Skeletal muscle satellite cell (primary cell): ENCODE measurements around the gene WDFY2.
"Not testable (repeated sequence)": the region's sequence is repeated elsewhere in the genome, so short reads cannot be mapped to it uniquely, and the experiment has no call there.

Experiments used
- H3K27me3 ChIP-seq: 2 replicates; pipeline ENCODE4 v1.7.0; 2013; ENCODE audit warnings: low read length; ENCODE audit not compliant: control insufficient read depth, insufficient read depth
- H3K36me3 ChIP-seq: 2 replicates; pipeline ENCODE4 v1.7.0; 2013; ENCODE audit warnings: mild to moderate bottlenecking, control low read depth, low read length; ENCODE audit not compliant: insufficient read depth
- H3K4me1 ChIP-seq: 2 replicates; pipeline ENCODE4 v1.7.0; 2013; ENCODE audit warnings: low read length; ENCODE audit not compliant: control insufficient read depth, insufficient read depth
- H3K4me2 ChIP-seq: 2 replicates; pipeline ENCODE4 v1.7.0; 2013; ENCODE audit warnings: mild to moderate bottlenecking, low read length
- H3K4me3 ChIP-seq: 2 replicates; pipeline ENCODE4 v1.7.0; 2013; ENCODE audit warnings: low read length
- H3K9ac ChIP-seq: 2 replicates; pipeline ENCODE4 v1.7.0; 2013; ENCODE audit warnings: mild to moderate bottlenecking, low read depth, low read length, moderate library complexity
- H3K9me3 ChIP-seq: replicated peaks from 2 replicates; pipeline ENCODE4 v1.7.0; 2013; ENCODE audit warnings: mild to moderate bottlenecking, control low read depth, low read length

The WDFY2 gene

GRCh38 chr13:51638216-51638871 lies 54.1 kb downstream of the WDFY2 start:
- Histone ChIP-seq H3K4me3 (peak overlapping the region; percentile 11), H3K36me3 (no peaks in the 10 kb centered on the region), H3K27me3 (no peaks in the 10 kb centered on the region), H3K9me3 (no peaks in the 10 kb centered on the region), H3K4me2 (peak overlapping the region; percentile 71), H3K4me1 (peaks cover 70% of the 10 kb centered on the region), H3K9ac (peak overlapping the region; percentile 44)

- Histone ChIP-seq H3K27me3 (no peaks in the 10 kb centered on the region), H3K4me3 (peak overlapping the region; percentile 2), H3K9ac (peak overlapping the region; percentile 44), H3K9me3 (no peaks in the 10 kb centered on the region), H3K36me3 (no peaks in the 10 kb centered on the region), H3K4me2 (peak overlapping the region; percentile 71), H3K4me1 (peaks cover 70% of the 10 kb centered on the region)
Measured at GRCh38 chr13:51639171-51639570, 54.9 kb downstream of the WDFY2 start.

GRCh38 chr13:51640696-51641095 lies 56.4 kb downstream of the WDFY2 start:
- H3K9me3 ChIP-seq, H3K9ac ChIP-seq, H3K27me3 ChIP-seq, H3K4me2 ChIP-seq, H3K36me3 ChIP-seq, H3K4me3 ChIP-seq: not testable (repeated sequence)
- H3K4me1 ChIP-seq, result peaks cover 78% of the 10 kb centered on the region

- Histone ChIP-seq H3K4me1 (peaks cover 64% of the 10 kb centered on the region), H3K36me3 (no peaks in the 10 kb centered on the region), H3K4me3 (peak overlapping the region; percentile 50), H3K9me3 (no peaks in the 10 kb centered on the region), H3K4me2 (peak overlapping the region; percentile 75), H3K9ac (peak overlapping the region; percentile 76), H3K27me3 (no peaks in the 10 kb centered on the region)
Measured at GRCh38 chr13:51643105-51643881, 59.0 kb downstream of the WDFY2 start.

GRCh38 chr13:51643882-51644281 lies 59.6 kb downstream of the WDFY2 start:
- Histone ChIP-seq H3K9me3 (no peaks in the 10 kb centered on the region), H3K4me2 (peak overlapping the region; percentile 75), H3K4me3 (peak overlapping the region; percentile 50), H3K27me3 (no peaks in the 10 kb centered on the region), H3K9ac (peak overlapping the region; percentile 76), H3K36me3 (no peaks in the 10 kb centered on the region), H3K4me1 (peaks cover 60% of the 10 kb centered on the region)

- Histone ChIP-seq H3K36me3 (no peaks in the 10 kb centered on the region), H3K4me1 (peaks cover 52% of the 10 kb centered on the region), H3K9ac (peak overlapping the region; percentile 72), H3K9me3 (no peaks in the 10 kb centered on the region), H3K27me3 (no peaks in the 10 kb centered on the region), H3K4me2 (peak overlapping the region; percentile 75), H3K4me3 (peak overlapping the region; percentile 50)
Measured at GRCh38 chr13:51644654-51645053, 60.4 kb downstream of the WDFY2 start.

- Histone ChIP-seq H3K36me3 (no peaks in the 10 kb centered on the region), H3K4me1 (peaks cover 47% of the 10 kb centered on the region), H3K9ac (peak overlapping the region; percentile 72), H3K4me2 (peak overlapping the region; percentile 75), H3K4me3 (peak overlapping the region; percentile 9), H3K27me3 (no peaks in the 10 kb centered on the region), H3K9me3 (no peaks in the 10 kb centered on the region)
Measured at GRCh38 chr13:51645154-51645650, 60.9 kb downstream of the WDFY2 start.

GRCh38 chr13:51645761-51646670 lies 61.8 kb downstream of the WDFY2 start:
- peak overlapping the region; percentile 72 for H3K9ac ChIP-seq
- H3K36me3 ChIP-seq, result no peaks in the 10 kb centered on the region
- peaks cover 45% of the 10 kb centered on the region for H3K4me1 ChIP-seq

GRCh38 chr13:51647067-51647466 lies 62.8 kb downstream of the WDFY2 start:
- peaks cover 43% of the 10 kb centered on the region for H3K4me1 ChIP-seq
- H3K4me2 ChIP-seq, result no peak overlapping the region
- H3K9me3 ChIP-seq, result no peaks in the 10 kb centered on the region
- H3K36me3 ChIP-seq, result no peaks in the 10 kb centered on the region
- no peak overlapping the region for H3K9ac ChIP-seq
- no peaks in the 10 kb centered on the region for H3K27me3 ChIP-seq
- no peak overlapping the region for H3K4me3 ChIP-seq

More at GRCh38 chr13:51645761-51646670, 61.8 kb downstream of the WDFY2 start:
- peak overlapping the region; percentile 9 for H3K4me3 ChIP-seq
- no peaks in the 10 kb centered on the region for H3K27me3 ChIP-seq
- no peaks in the 10 kb centered on the region for H3K9me3 ChIP-seq
- H3K4me2 ChIP-seq, result peak overlapping the region; percentile 75

- not testable (repeated sequence) for H3K36me3 ChIP-seq, H3K4me1 ChIP-seq, H3K9ac ChIP-seq, H3K27me3 ChIP-seq, H3K4me2 ChIP-seq, H3K4me3 ChIP-seq, H3K9me3 ChIP-seq
Measured at GRCh38 chr13:51652193-51652592, 67.9 kb downstream of the WDFY2 start.
